Ishikawa (cell line): Measurements from ENCODE around the gene SLC49A3.

Experiments used
- CEBPB ChIP-seq: IDR thresholded peaks from 2 replicates; pipeline ENCODE4 v1.6.1; 2012
- CREB1 ChIP-seq: IDR thresholded peaks from 2 replicates; pipeline ENCODE4 v1.6.1; 2012; ENCODE audit warnings: low read depth
- EGR1 ChIP-seq: IDR thresholded peaks from 2 replicates; pipeline ENCODE4 v1.6.1; 2012
- EP300 ChIP-seq: IDR thresholded peaks from 2 replicates; pipeline ENCODE4 v1.6.1; 2012; ENCODE audit warnings: borderline replicate concordance
- FOXM1 ChIP-seq: IDR thresholded peaks from 2 replicates; pipeline ENCODE4 v1.6.1; 2012; ENCODE audit warnings: low read depth, borderline replicate concordance
- NFIC ChIP-seq: IDR thresholded peaks from 2 replicates; pipeline ENCODE4 v1.6.1; 2012
- RAD21 ChIP-seq: IDR thresholded peaks from 2 replicates; pipeline ENCODE4 v1.6.1; 2012; ENCODE audit warnings: low read depth
- TAF1 ChIP-seq: IDR thresholded peaks from 2 replicates; pipeline ENCODE4 v1.6.1; 2012; ENCODE audit warnings: low read depth, mild to moderate bottlenecking
- TCF12 ChIP-seq: IDR thresholded peaks from 2 replicates; pipeline ENCODE4 v1.6.1; 2012; ENCODE audit warnings: low read depth
- TEAD4 ChIP-seq: IDR thresholded peaks from 2 replicates; pipeline ENCODE4 v1.6.1; 2012
- USF1 ChIP-seq: IDR thresholded peaks from 2 replicates; pipeline ENCODE4 v1.6.1; 2012
- YY1 ChIP-seq: IDR thresholded peaks from 2 replicates; pipeline ENCODE4 v1.6.1; 2012; ENCODE audit warnings: low read depth
- ZBTB7A ChIP-seq: IDR thresholded peaks from 2 replicates; pipeline ENCODE4 v1.6.1; 2012; ENCODE audit warnings: low read depth
- TF ChIP-seq, protein P1 (sequence below): IDR thresholded peaks from 2 replicates; pipeline ENCODE4 v1.6.1; 2012
- TF ChIP-seq, protein P2 (sequence below): IDR thresholded peaks from 2 replicates; pipeline ENCODE4 v1.6.1; 2012; ENCODE audit warnings: low read depth, mild to moderate bottlenecking

SLC49A3 gene

DNA sequence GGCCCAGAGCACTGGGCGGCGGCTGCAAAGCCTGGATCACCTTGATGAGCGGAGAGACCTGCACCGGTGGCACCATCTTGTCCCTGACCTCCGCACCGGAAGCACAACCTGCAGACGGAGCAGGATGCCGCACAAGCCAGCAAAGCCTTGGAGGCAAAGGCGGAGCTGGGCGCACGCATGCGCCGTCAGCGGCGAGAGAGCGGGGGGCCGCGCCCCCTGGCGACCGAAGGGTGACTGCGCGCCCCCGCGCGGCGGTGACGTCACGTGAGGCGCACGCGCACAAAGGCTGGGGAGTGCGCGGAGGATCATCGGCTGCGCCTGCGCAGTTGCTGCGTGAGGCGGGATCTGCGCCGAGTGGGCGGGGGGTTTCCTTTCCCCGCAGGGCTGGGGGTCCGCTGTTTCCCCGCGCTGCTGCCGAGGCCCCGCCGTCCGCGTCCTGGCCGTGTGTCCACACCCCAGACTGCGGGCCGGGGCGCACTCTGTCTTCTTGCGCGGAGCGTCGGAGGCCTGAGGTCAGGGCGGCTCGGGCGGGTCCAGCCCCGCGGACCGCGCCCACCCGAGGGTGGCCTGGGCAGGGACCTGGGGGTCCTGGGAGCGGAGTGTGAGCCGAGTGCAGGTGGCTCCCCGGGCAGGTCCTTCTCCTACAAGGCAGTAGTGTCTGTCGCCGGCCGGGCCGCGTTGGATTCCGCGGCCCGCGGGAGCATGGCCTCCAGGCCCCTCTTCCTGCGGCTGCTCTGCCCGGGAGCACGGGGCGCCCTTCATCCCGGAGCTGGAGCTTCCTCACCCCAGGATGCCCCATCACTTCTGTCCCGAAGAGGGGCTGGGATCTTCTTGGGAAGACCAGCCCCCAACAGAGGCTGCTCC, 14.5 kb downstream of the SLC49A3 start, which contains the start of the genes ATP5ME and MYL5:
Gene ATP5ME (minus strand): TSS at position 105 of the 864 bp plus-strand sequence. CDS start 29 bp downstream, at position 76.
Gene MYL5 (plus strand): TSS at position 371 of the 864 bp plus-strand sequence. CDS start 3,485 bp downstream, outside the sequence.
- TF ChIP-seq NFIC, result no peak
- TF ChIP-seq, protein P1, sequence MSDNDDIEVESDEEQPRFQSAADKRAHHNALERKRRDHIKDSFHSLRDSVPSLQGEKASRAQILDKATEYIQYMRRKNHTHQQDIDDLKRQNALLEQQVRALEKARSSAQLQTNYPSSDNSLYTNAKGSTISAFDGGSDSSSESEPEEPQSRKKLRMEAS, result peak; percentile 67
- TF ChIP-seq, protein P2, sequence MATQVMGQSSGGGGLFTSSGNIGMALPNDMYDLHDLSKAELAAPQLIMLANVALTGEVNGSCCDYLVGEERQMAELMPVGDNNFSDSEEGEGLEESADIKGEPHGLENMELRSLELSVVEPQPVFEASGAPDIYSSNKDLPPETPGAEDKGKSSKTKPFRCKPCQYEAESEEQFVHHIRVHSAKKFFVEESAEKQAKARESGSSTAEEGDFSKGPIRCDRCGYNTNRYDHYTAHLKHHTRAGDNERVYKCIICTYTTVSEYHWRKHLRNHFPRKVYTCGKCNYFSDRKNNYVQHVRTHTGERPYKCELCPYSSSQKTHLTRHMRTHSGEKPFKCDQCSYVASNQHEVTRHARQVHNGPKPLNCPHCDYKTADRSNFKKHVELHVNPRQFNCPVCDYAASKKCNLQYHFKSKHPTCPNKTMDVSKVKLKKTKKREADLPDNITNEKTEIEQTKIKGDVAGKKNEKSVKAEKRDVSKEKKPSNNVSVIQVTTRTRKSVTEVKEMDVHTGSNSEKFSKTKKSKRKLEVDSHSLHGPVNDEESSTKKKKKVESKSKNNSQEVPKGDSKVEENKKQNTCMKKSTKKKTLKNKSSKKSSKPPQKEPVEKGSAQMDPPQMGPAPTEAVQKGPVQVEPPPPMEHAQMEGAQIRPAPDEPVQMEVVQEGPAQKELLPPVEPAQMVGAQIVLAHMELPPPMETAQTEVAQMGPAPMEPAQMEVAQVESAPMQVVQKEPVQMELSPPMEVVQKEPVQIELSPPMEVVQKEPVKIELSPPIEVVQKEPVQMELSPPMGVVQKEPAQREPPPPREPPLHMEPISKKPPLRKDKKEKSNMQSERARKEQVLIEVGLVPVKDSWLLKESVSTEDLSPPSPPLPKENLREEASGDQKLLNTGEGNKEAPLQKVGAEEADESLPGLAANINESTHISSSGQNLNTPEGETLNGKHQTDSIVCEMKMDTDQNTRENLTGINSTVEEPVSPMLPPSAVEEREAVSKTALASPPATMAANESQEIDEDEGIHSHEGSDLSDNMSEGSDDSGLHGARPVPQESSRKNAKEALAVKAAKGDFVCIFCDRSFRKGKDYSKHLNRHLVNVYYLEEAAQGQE, result no peak
- TF ChIP-seq TEAD4, result no peak
- no peak for TF ChIP-seq EP300
- TF ChIP-seq CEBPB, result no peak
- peak; percentile 89 for TF ChIP-seq USF1
- peak; percentile 76 for TF ChIP-seq TAF1
- peak; percentile 54; the same call in 1 of the 2 replicates for TF ChIP-seq RAD21
- TF ChIP-seq CREB1, result peak; percentile 59; the same call in 1 of the 2 replicates
- TF ChIP-seq ZBTB7A, result peak; percentile 98
- no peak for TF ChIP-seq TCF12
- TF ChIP-seq YY1, result peak; percentile 94
- peak; percentile 90 for TF ChIP-seq EGR1
- no peak for TF ChIP-seq FOXM1

DNA sequence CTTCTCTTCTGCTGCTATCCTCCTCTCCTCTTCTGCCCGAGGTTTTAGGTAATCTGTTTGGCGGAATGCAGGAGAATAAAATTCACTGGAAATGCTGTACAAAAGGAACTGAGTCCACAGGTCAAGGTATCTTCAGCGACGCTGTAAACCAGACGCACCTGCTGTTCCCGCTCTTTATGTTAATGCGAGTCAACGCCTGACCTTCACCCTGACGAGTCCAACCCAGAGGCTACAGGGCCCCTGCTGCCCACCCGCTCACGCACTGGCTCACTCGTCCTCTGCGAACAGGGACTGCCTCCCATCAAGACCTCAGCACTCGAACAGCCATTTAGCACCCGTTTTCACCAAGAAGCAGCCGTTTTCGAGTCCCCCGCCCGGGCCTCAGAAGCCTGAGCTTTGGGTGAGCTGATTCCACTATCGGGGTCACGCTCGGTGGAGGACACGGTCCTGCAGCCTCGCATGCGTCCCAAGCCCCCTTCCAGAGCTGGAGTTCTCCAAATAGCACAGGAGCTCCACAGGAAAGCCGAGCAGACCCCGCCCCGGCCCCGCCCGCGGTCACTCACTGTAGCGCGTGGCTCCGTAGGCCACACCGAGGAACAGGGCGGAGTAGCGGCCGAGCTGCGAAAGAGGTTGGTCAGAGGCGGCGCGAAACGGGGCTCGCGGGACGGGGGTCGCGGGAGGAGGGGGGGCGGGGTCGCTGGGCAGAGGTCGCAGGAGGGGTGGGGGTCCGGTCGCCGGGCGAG, 15.4 kb downstream of the SLC49A3 start:
- TF ChIP-seq EP300 (no peak), USF1 (no peak), YY1 (no peak), RAD21 (no peak), ZBTB7A (no peak), CEBPB (no peak)

DNA sequence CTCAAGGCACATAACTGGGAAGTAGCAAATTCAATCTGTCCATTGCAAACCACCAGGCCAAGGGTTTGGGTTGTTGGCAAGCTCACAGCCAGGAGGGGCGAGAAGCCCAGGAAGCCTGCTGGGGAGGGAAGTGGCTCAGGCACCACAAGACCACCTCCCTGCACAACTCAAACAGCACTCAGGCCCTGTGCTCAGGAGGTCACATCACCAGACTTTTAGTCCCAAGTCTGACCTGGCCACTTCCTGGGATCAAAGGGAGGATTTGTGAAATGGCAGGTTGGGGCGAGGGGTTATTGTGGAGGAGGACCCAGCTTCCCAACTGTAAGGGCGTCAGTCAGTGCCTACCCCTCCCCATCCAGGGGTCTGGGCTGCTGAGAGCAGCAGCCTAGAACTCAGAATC, 17.2 kb downstream of the SLC49A3 start:
- TF ChIP-seq RAD21, result no peak
- no peak for TF ChIP-seq NFIC
- no peak for TF ChIP-seq EP300
- no peak for TF ChIP-seq ZBTB7A
- no peak for TF ChIP-seq CEBPB
- TF ChIP-seq CREB1, result no peak
- TF ChIP-seq USF1, result no peak
- no peak for TF ChIP-seq FOXM1

- no peak for TF ChIP-seq ZBTB7A
- no peak for TF ChIP-seq RAD21
- TF ChIP-seq CEBPB, result no peak
- no peak for TF ChIP-seq EGR1
- no peak for TF ChIP-seq TAF1
- no peak for TF ChIP-seq USF1
- TF ChIP-seq, protein P2, result no peak
- no peak for TF ChIP-seq FOXM1
- TF ChIP-seq CREB1, result no peak
- TF ChIP-seq NFIC, result no peak
- TF ChIP-seq TEAD4, result no peak
- no peak for TF ChIP-seq TCF12
Measured at GRCh38 chr4:667545-667925, 21.4 kb downstream of the SLC49A3 start.
